GM19351 (cell line): Measurements from ENCODE around the gene BCAR3.
"Not testable (repeated sequence)": the region's sequence is repeated elsewhere in the genome, so short reads cannot be mapped to it uniquely, and the experiment has no call there.

Experiments
- ATAC-seq: cut with Tn5 transposase; IDR thresholded peaks from one replicate; pipeline ENCODE4 v1.9.1; 2021; ENCODE audit warnings: mild to moderate bottlenecking, moderate library complexity; ENCODE audit not compliant: unreplicated experiment

The BCAR3 gene

GRCh38 chr1:93600663-93601062, 81.0 kb downstream of the BCAR3 start:
- no peak for ATAC-seq

DNA sequence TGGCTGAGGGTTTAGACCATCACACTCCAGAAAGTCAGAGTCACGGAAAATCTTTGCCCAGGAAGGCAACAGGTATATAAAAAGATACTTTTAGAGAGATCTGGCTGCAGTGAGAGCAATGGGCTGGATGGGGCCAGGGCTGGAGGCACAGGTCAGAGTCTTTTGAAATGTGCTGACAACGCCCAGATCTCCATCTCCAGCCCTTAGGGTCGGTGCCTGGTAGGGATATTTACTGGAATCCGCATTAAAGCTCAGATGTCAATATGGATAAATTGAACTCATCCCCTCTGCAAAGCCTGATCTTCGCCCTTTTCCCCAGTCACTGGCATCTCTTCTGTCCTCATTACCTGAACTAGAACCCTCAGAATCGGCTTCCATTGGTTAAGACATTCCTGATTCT, 82.2 kb downstream of the BCAR3 start:
- no peak for ATAC-seq

DNA sequence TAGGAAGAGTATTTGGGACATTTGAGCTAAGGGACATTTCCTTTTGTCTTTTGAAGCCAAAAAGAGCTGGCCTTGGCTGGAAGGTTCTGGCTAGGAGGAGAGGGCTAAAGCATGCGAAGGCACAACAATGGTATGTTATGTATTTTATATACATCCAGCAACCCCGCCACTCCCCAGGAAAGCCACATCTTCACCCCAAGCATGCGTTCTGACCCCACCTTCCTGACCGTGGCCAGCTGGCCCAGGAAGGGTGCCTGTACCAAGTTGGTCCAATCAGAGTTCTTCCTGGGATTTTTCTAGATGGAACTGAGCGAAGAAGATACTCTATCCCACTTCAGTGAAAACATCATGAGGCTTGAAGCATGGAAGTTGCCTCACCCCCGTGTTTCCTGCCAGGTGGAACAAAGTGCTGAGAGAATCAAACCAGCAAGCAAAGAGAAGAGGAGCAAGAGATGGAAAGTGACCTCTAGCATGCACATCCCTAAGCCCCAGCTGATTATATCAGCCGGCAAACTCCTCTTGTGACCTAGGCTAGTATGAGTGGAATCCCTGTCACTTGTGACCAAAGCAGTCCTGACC, 82.7 kb downstream of the BCAR3 start:
- ATAC-seq: no peak

- no peak for ATAC-seq
Observed at GRCh38 chr1:93598396-93598795, 83.2 kb downstream of the BCAR3 start.

DNA sequence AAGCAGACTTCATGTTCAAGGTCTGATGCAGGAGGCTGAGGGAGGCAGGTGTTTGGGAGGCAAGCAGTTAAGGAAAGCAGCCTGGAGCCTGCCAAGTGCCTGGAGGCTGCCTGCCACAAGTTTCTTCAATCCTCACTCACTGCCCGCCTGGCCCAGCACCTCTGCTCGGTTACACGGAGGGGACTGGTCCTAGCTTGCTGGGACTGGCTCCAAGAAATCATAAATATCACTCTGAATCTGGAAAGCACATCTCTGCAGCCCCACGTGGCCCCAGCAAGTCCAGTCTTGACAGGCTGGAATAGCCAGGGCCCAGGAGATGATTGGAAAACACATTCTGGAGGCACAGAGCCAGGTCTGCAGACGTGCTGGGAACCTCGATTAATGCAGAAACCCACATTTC, 83.9 kb downstream of the BCAR3 start:
- ATAC-seq: no peak

DNA sequence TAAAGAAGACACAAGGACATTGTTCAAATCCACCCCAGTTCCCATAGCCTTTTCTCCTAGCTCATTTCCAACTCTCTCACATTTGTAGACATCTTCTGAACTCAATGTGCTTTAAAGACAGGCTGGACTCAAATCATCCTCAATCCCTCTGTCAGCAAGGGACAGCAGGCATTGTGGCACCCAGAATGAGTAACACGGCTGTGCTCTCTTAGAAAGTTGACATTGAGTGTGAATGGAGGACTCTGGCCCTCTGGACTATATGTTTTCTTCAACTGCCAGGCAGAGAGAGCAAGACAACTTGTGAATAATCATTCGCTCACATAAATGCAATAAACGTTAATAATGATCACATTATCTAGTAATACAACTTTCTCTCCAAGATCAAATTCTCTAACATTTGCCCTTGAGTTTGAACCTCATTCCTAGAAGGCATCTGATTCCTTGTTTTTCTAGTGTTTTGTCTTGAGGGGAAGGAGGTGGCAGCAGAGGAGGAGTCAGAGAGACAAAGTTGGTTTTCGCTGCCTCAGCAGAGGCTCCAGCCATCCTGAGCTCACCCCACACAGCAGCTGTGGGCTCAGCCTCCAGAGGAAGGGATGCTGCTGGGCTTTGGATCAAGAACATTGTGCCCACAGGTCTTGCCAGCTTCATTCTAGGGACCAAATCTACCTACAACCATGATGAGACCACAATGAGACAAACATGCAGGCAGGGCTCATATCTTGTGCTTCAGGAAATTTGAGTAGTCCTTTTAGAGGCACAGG, 85.1 kb downstream of the BCAR3 start:
- ATAC-seq: no peak

DNA sequence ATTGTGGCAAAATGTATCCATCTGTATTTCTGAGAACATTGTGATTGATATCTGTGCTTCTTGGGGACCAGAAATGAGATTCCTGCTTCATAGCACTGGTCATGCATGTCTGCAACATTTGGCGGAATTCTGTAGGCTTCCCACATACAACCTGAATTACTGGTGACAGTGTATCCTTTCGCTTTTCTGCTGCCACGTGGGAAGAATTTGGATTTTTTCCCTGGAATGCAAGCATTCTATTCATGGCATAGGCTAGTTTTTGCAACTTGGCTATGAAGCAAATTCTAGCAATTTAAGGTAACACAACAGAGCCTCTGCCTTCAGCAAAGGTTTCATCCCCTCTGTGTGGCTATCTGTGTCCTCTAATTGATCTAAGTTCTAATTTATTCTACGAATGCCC, 85.9 kb downstream of the BCAR3 start:
- ATAC-seq: no peak

GRCh38 chr1:93595266-93595665, 86.4 kb downstream of the BCAR3 start:
- no peak for ATAC-seq

DNA sequence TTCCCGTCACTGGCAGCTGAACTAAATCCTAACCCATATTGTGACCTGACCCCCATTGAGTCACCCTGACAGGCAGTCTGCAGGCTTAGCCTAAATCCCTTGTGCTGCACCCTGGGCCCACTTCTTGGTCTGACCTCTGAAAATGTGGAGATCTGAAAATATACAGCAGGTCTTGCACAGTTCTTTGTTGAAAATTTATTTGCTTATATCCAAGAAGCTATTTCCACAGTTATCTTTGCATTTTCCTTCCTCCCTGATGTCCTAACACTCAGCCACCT, 87.1 kb downstream of the BCAR3 start:
- no peak for ATAC-seq

DNA sequence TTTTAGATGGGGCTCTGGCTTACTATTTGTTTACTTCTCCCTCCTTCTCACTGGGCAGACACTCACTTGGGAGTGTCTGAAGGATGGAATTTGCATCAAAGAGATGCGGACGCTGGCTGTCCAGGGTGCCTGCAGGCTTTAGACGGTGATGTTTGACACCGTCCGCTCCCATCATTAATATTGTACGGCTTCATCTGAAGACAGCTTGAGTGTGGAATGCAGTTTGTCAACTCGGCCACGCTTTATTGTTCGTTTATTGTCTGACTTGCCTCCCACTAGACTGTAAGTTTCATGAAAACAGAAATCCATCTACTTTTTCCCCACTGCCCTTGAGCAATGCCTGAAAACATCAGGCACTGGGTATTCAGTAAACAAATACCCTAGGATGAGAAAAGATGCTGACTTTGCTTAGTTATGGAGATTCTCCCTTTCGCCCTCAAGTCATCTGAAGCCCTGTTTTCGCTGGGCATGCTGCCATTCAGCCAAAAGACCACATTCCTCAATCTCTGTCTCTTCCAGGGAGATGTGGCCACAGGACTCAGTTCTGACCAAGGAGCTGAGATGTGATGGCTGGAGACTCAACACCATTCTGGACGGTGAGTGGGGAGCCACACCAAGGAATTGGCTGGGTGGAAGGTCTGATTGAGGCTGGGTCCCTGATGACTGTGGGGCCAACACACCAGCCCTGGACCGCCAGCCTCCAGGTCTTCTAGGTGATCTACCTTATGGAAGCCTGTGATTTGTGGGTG, 87.6 kb downstream of the BCAR3 start:
- no peak for ATAC-seq

DNA sequence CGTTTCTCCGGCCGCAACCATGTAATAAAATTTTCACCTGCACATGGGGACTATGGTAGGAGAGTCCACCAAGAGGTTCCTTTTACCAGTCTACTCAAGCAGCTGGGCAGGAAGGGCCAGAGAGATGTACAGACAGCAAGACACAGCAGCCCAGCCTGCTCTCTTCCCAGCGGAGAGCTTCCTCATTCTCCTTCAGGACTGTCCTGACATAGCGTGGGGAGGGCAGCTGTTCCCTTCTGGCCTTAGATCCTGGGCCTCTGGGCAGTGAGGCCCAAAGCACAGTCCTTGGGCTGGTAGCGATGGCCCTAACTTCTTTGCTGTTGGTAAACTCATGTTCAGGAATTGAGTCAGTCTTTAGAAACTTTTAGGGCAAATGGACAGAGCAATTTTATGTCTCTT, 89.1 kb downstream of the BCAR3 start:
- ATAC-seq: no peak

DNA sequence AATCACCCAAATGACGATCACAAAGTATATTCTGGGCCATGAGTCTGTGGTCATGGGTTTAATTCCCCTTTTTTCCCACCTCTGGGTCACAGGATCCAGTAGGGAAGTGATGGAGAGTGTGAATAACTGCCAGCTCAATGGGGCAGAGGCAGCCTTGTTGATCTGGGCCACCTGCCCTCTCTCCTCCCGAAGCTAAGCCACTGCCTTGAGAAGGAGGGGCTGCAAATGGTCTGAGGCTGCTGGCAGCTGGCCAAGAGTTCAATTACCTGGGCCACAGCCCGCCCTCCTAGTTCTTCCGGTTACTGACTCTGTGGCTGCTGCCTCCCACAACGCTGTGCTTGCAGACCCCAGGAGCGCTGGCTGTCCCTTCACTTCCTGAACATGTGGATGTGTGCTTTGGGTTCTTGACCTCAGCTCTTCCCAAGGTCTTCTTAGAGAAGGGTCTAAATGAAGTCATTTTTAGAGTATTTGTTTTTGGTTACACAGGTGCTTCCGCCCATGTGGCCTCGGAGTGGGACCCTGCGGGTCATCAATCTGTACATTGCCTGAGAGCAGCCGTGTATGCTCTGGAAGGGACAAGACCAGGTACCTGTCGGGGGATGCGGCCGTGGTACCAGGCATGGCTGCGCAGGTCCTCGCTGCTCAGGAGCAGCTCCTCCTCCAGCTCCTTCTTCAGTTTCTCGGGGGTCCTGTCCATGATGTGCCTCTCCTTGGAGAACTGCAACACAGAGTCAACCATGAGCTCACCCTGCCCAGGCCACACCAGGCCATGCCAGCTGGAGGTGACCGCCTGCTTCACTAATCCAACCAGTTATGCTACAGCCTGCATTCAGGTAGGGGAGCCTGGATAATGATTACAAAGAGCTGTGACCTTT, 89.7 kb downstream of the BCAR3 start:
- ATAC-seq: no peak

- not testable (repeated sequence) for ATAC-seq
Observed at GRCh38 chr1:93591291-93591675, 90.4 kb downstream of the BCAR3 start.

- no peak for ATAC-seq
Observed at GRCh38 chr1:93588955-93589354, 92.7 kb downstream of the BCAR3 start.

DNA sequence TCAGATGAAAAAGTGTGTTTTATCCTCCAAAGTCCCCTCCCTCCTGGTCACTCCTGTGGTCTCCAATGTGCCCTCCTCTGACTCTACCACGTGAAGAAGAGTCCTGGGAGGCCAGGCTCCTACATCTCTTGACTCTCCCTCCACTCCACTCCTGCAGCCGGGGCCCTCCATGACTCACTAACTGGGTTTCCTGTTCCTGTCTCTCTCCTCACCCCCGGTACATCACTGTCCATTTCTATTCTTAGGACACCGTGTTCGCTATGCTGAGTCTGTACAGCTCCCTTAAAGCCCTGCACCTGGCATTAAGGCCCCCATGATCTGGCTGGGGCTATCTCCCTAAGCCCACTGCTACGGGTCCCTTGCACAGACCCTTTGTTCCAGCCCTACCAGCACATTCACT, 93.4 kb downstream of the BCAR3 start:
- no peak for ATAC-seq

DNA sequence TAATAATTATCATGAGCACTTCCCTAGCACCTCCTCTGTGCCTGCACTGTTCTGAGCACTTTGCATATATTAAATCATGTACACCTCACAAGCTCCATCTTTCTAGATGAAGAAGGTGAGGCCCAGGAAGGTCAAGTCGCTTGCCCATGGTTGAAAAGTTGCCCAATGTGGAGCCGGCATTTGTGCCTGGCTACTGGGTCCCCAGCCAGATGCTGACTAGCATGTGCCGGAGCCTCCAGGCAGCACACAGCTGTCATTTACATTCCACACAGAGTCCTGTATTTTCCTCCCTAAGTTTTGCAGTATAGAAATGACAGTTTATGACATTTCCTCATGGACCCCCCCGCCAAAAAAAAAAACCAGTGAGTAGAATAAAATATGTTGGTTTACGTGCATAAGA, 94.3 kb downstream of the BCAR3 start:
- ATAC-seq: no peak

DNA sequence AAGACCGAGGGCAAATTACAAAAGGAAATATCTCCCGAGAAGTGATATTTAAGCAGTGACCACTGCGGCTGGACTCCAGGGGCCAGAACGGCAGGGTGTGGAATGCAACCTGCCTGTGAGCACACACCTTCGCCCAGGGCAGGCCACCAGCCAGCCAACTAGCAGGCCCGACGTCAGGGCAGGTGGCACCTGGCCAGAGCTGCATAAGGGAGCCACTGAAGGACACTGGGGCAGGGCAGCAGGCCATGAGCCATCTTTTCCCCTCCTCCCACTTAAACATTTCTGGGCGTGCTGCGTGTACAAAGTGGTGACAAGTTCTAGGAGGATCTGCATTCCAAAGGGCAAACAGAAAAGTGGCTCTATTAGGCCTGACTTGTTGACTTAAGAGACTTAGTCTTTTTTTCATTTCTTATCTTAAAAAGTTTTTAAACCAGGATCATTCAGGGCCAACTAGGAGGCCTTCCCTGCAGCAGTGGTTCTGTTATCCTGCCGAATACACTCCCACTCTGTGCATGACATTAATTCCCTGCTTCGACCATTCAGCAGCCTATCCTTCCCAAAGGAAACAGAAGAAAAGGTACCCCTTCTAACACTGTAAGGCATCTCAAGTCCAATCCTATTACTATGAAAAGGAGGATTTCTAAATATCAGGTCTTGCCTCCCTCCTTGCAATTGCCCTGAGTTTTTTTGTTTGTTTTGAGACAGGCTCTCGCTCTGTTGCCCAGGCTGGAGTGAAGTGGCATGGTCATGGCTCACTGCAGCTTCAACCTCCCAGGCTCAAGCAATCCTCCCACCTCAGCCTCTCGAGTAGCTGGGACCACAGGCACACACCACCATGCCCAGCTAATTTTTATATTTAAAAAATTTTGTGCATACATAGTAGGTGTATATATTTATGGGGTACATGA, 96.3 kb downstream of the BCAR3 start:
- ATAC-seq: no peak

DNA sequence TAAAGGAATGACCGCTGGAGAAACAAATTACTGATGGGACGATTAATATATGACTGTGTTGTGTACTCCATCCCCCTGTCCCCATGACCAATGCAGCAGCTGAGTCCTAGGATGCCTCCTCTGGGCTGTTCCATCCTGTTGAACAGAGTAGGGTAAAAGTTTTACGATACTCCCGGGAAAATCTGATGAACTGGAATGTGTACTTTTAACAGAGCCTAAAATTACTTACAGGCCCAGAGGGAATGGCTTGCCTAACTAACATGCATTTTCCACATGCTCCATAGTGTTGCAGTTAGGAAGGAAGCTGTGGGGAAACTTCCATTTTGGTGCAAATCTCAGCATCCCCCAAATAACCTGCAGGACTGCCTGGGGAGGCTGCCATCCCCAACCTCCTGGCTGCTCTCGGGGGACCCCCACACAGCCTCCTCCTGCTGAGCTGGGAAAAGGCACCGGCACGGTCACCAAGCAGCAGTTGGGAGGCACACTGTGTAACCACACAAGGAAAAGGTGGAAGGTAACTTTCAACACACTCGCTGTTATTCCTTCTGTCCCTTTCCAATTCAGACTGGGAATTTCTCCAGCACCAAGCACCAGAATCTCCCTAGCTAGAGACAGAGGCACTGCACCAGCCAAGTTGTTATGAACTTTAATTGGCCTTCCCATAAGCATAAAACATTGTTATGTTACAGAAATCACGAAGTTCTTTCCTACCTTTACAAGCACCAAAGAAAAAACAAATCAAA, 97.2 kb downstream of the BCAR3 start:
- no peak for ATAC-seq

DNA sequence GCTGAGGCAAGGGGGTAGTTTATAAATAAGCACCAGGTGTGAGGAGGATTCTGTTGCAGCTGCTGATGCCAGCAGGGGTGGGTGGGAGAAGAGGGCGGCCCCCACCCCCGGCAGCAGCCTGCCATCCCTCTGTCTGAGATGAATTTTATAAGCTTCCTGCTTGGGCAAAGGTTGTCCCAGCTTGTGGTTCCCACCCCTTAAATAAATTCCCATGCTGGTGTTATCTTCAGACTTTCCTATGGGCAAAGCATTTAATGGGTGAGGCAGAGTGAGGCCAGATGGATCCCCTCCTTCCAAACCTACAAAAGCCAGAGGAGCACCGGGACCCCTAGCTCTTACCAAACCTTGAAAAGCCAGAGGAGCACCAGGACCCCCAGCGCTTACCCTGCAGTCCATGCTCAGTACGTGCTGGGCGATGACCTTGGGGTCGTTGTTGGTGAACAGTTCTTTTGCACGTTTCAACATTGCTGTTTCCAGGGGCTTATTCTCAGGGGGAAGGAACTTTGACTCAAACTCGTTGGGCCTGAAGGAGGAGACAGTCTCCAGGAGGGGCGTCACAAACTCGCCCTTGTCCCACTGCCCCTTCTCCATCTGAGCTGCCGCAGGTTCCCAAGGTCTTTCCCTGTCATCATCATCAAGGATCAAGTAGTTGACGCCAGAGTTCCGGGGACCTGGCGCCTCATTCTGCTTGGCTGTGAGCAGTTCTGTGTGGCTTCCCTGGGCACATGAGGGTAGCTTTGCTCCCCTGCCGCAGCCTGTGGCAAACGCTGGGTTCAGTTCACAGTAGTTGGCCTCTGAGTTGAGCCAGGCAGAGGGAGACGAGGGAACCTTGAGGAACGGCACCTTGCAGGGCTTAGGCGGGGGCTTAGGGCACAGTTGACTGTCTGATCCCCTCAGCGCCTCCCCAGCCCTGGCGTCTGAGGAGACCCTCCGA, 99.5 kb downstream of the BCAR3 start:
- no peak for ATAC-seq
